Endometrium (tissue), 2 donors: ENCODE data around the gene GPR89B.
"Not testable (repeated sequence)": the region's sequence is repeated elsewhere in the genome, so short reads cannot be mapped to it uniquely, and the experiment has no call there.

Experiments used
- FAIRE-seq: peaks from 2 replicates; lab custom pipeline; 2012; peaks lifted over from hg19 to GRCh38; lab: Jason Lieb, UNC
- donor health status: control.
- donor health status: control.

The GPR89B gene

DNA sequence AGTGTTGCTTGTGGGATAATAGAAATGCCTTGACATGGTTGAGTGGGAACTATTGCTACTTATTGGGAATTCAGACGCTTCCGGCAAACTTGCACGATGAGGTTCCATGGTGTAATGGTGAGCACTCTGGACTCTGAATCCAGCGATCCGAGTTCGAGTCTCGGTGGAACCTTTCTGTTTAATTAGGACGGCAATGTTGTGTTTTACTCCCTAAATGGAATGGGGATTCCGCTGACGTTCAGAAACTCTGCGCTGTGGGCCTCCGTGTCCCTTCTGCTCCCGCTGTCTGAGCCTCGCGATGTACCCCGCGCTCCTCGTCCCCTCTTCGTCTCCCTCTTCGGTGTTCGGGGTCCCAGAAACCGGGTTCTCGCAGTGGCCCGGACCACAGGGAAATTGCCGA is 104.5 kb downstream of the GPR89B start:
- not testable (repeated sequence) for FAIRE-seq

- FAIRE-seq = not testable (repeated sequence)
Observed at GRCh38 chr1:148033147-148033546, 104.9 kb downstream of the GPR89B start.

GRCh38 chr1:148037850-148038461 is 109.7 kb downstream of the GPR89B start:
- FAIRE-seq = not testable (repeated sequence)

GRCh38 chr1:148038462-148039333 is 110.5 kb downstream of the GPR89B start:
- FAIRE-seq = not testable (repeated sequence)
